Ovary (tissue), 9 donors: ENCODE data around the gene RBM47. TPM values are rescaled to one million over a fixed set of nuclear protein-coding genes. Genes with fewer than 3 reads are reported as not detected.

ENCODE experiments used
- DNase-seq, 5 donors: peaks; one replicate each; pipeline ENCODE4 v3.0.0-alpha.2; 2019 to 2020
- H3K27ac ChIP-seq, 2 donors: fragments of 200-600 bp; one replicate each; pipeline versions ENCODE4 v1.5.1 to v1.8.0; 2019 to 2022
- H3K27me3 ChIP-seq: fragments of 200-600 bp; one replicate; pipeline ENCODE4 v1.8.0; 2022
- H3K36me3 ChIP-seq: fragments of 200-600 bp; sonication (generic); one replicate; pipeline ENCODE4 v1.5.1; 2019
- H3K4me1 ChIP-seq: one replicate; pipeline ENCODE4 v1.8.1; 2013; ENCODE audit warnings: mild to moderate bottlenecking, moderate library complexity; ENCODE audit not compliant: insufficient read depth
- H3K4me3 ChIP-seq: fragments of 200-600 bp; sonication (generic); one replicate; pipeline ENCODE4 v1.5.1; 2017
- H3K9me3 ChIP-seq, 2 donors: fragments of 200-600 bp in 1 of 2; sonication (generic) in 1 of 2; one replicate each; pipeline versions ENCODE4 v1.5.1 to v1.8.1; 2013 to 2019; ENCODE audit warnings: mild to moderate bottlenecking in 1 of 2, moderate library complexity in 1 of 2
- EP300 ChIP-seq: sonication (generic); formaldehyde crosslinking; IDR thresholded peaks from one replicate; pipeline ENCODE4 v1.6.1; 2017; ENCODE audit warnings: antibody characterized with exemption
- POLR2A ChIP-seq: fragments of 450-650 bp; IDR thresholded peaks from one replicate; pipeline ENCODE4 v1.6.1; 2017; ENCODE audit warnings: antibody characterized with exemption, mild to moderate bottlenecking, moderate library complexity
- WGBS, 3 donors: extraction: QIAGEN DNeasy Blood & Tissue Kit in 1 of 3; methylation state at CpG; one replicate each; pipeline versions ENCODE4 v1.1.5 to v1.1.7; 2013 to 2017; 5-methylcytosine and 5-hydroxymethylcytosine counted together
- intact Hi-C, 4 donors: fragments of 100-400 bp; cut with DNase I; formaldehyde crosslinking; loops; one replicate each; pipeline versions ENCODE4 v1.11.0 to v1.15.1; 2022 to 2023
- polyA plus RNA-seq, 2 donors: library from polyadenylated mRNA; stranded (reverse); fragments of 200-250 nt in 1 of 2; fragments of 350-450 nt in 1 of 2; fragmentation: Illumina TruSeq in 1 of 2; extraction: RNeasy Lipid Tissue Mini Kit (QIAGEN cat#74804) in 1 of 2; gene quantifications; one replicate each; pipeline ENCODE4 v1.2.3, GENCODE V29; 2013 to 2014
- total RNA-seq, 7 donors: library from RNA; depleted of rRNA in 2 of 7; stranded (reverse); fragments of >200 nt in 2 of 7; fragmentation: NEBNext Ultra II Directional in 3 of 7; extraction: Animal tissue kit (Norgen Biotek cat#: 25700) in 3 of 7; gene quantifications; one replicate each; pipeline versions ENCODE4 v1.1.0 to v1.2.4, GENCODE V29; 2016 to 2023
- TF ChIP-seq, protein P1 (sequence below), 3 donors: fragments of 450-650 bp in 2 of 3; fragments of 200-600 bp in 1 of 3; IDR thresholded peaks; one replicate each; pipeline versions ENCODE4 v1.5.1 to v1.8.0; 2016 to 2022; ENCODE audit warnings: antibody characterized with exemption in 3 of 3, mild to moderate bottlenecking in 1 of 3
- donor health status: DM: no; HTN: no; CAD: no; lungs with moderate emphysema.
- donor health status: DM: no; HTN: no; CAD: no.
- donor health status: Bipolar disorder and iron deficiency.
- donor health status: DM: yes; HTN: yes; CAD: no.
- donor health status: DM: no; HTN: no; CAD: no.
- donor health status: DM: yes; HTN: yes; CAD: no.

RBM47 gene
- total and polyA plus RNA-seq, 9 donors: 2.7 to 92.8 (median 10.3) TPM

DNA sequence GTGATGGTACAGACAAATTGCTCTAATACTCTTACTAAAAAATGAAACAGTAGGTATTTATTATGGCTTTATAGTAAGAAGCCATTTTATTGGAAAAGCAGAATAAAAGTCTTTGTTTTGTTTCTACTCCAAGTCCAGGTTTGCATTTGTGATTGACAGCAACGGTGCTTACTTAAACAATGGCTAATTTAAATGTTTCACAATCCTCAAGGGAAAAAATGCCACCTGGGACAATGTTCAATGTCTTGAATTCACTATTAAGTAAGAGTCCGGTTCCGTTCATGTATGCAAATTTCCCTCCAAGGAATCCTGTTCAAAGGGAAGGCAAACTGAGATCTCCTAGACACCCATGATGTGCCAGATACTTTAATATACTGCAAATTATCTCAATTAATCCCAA is 123.6 kb downstream of the RBM47 start:
- Histone ChIP-seq H3K4me1 (no peaks in the 10 kb centered on the region), H3K27ac (no peak overlapping the region), H3K4me3 (no peak overlapping the region), H3K36me3 (no peaks in the 10 kb centered on the region), H3K9me3 (no peaks in the 10 kb centered on the region), H3K27me3 (no peaks in the 10 kb centered on the region)
- no peak for TF ChIP-seq EP300
- TF ChIP-seq, protein P1, sequence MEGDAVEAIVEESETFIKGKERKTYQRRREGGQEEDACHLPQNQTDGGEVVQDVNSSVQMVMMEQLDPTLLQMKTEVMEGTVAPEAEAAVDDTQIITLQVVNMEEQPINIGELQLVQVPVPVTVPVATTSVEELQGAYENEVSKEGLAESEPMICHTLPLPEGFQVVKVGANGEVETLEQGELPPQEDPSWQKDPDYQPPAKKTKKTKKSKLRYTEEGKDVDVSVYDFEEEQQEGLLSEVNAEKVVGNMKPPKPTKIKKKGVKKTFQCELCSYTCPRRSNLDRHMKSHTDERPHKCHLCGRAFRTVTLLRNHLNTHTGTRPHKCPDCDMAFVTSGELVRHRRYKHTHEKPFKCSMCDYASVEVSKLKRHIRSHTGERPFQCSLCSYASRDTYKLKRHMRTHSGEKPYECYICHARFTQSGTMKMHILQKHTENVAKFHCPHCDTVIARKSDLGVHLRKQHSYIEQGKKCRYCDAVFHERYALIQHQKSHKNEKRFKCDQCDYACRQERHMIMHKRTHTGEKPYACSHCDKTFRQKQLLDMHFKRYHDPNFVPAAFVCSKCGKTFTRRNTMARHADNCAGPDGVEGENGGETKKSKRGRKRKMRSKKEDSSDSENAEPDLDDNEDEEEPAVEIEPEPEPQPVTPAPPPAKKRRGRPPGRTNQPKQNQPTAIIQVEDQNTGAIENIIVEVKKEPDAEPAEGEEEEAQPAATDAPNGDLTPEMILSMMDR (IDR thresholded peaks at IDR 0.05): no peak
- no peak for TF ChIP-seq POLR2A
- WGBS, 3 donors: 55 to 80% (median 74%) methylated on average over 3 of the region's 3 CpGs
- intact Hi-C loops: no loop called here
- DNase-seq: no peak

DNA sequence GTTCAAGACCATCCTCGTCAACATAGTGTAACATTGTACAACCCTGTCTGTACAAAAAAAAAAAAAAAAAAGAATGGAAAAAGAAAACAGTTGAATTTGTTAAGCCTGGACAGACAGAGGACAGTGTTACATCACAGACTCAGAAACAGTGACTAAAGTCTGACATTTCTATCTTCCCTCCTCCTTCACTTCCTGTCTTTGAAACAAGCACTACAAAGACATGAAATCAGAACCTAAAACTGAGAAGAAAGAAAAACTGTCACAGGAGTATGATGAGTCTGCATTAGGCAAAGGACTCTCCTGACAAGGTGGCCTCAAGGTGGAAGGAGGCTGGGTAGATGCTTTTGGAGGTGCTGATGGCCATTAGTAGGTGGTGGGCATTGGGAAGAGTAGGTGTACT is 126.7 kb downstream of the RBM47 start:
- Histone ChIP-seq H3K36me3 (no peaks in the 10 kb centered on the region), H3K27ac (no peak overlapping the region), H3K9me3 (no peaks in the 10 kb centered on the region), H3K27me3 (no peaks in the 10 kb centered on the region), H3K4me1 (no peaks in the 10 kb centered on the region), H3K4me3 (no peak overlapping the region)
- DNase-seq: no peak
- intact Hi-C loops: no loop called here
- TF ChIP-seq, protein P1 (IDR thresholded peaks at IDR 0.05): no peak
- TF ChIP-seq POLR2A (no peak), EP300 (no peak)
- 89 to 94% (median 91%) methylated on average over 1 of the region's 1 CpG for WGBS, 3 donors

DNA sequence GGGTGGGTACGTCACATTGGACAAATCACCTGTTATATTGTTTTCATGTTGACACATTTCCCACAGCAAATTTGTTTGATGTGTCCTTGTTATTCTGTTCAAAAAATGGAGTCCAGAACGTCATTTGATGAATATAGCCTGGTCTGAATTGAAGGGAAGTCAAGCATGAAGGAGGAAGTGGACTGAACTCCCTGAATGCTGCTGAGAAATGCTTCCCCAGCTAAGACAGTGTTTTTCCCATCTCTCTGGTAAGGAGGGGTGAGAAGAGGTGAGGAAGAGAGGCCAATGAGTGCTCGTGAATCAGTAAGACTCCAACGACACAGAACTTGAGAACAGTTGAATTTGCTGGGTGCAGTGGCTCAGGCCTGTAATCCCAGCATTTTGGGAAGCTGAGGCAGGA is 127.4 kb downstream of the RBM47 start:
- Histone ChIP-seq H3K4me1 (no peaks in the 10 kb centered on the region), H3K27ac (no peak overlapping the region), H3K4me3 (no peak overlapping the region), H3K27me3 (no peaks in the 10 kb centered on the region), H3K36me3 (no peaks in the 10 kb centered on the region), H3K9me3 (no peaks in the 10 kb centered on the region)
- intact Hi-C loops: no loop called here
- no peak for TF ChIP-seq POLR2A
- TF ChIP-seq EP300: no peak
- TF ChIP-seq, protein P1 (IDR thresholded peaks at IDR 0.05): no peak
- WGBS, 3 donors: 72 to 80% (median 73%) methylated on average over 4 of the region's 4 CpGs
- no peak for DNase-seq

DNA sequence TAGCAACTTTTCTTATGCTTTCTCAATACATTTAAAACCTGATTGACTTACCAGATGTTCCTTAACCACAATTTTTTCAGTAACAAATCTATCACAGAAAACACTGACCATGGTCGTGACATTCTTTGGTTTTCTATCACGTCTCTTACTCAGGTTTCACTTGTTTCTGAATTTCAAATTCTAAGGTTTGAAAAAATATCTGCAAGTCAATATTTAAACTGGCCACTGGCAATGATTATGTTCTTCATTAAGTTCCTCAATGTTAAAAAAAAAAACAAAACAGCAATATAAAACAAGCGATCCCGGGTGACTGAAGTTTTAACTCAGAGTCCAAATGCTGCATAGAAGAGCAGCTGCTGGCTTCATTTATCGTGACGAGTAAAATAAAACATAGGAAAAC is 128.9 kb downstream of the RBM47 start:
- intact Hi-C loops: no loop called here
- DNase-seq: no peak
- 26 to 76% (median 46%) methylated on average over 6 of the region's 6 CpGs for WGBS, 3 donors

More for the DNA sequence above, 128.9 kb downstream of the RBM47 start:
- TF ChIP-seq, protein P1 (IDR thresholded peaks at IDR 0.05): no peak
- no peak for TF ChIP-seq POLR2A
- no peak for TF ChIP-seq EP300
- Histone ChIP-seq H3K4me3 (no peak overlapping the region), H3K4me1 (no peaks in the 10 kb centered on the region), H3K27ac (no peak overlapping the region), H3K9me3 (no peaks in the 10 kb centered on the region), H3K27me3 (no peaks in the 10 kb centered on the region), H3K36me3 (no peaks in the 10 kb centered on the region)
